Measurements from ENCODE around the gene LTBP2.
A peak's percentile ranks its signal among the peaks of the same experiment; 100 is the strongest.

LTBP2 gene

GRCh38 chr14:74637178-74637550, 25.1 kb upstream of the LTBP2 start:
- DNase-seq, result no peak

GRCh38 chr14:74636424-74637177, 24.6 kb upstream of the LTBP2 start:
- DNase-seq, result no peak

- DNase-seq, result no peak
Observed at GRCh38 chr14:74635847-74636246, 23.8 kb upstream of the LTBP2 start.

DNA sequence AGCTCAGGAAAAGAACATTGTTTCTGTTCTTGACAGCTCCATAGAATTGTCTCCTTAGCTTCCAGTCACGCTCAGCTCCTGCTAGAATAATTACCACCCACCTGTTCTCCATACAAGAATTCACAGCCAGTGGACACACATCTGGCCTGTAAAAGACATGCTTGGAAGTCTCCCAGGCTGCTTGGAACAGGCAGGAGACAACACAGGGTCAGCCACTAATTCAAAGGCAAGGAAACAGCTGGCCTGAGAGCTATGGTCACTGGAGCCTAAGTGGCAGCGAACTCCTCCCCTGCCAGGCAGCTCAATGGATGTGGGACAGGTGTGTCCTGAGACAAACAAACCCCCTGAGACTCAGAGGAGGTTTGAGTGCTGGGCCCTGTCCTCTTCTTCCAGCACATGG, 22.9 kb upstream of the LTBP2 start:
- no peak for DNase-seq

GRCh38 chr14:74634481-74634880, 22.4 kb upstream of the LTBP2 start:
- DNase-seq, result peak; percentile 50

DNA sequence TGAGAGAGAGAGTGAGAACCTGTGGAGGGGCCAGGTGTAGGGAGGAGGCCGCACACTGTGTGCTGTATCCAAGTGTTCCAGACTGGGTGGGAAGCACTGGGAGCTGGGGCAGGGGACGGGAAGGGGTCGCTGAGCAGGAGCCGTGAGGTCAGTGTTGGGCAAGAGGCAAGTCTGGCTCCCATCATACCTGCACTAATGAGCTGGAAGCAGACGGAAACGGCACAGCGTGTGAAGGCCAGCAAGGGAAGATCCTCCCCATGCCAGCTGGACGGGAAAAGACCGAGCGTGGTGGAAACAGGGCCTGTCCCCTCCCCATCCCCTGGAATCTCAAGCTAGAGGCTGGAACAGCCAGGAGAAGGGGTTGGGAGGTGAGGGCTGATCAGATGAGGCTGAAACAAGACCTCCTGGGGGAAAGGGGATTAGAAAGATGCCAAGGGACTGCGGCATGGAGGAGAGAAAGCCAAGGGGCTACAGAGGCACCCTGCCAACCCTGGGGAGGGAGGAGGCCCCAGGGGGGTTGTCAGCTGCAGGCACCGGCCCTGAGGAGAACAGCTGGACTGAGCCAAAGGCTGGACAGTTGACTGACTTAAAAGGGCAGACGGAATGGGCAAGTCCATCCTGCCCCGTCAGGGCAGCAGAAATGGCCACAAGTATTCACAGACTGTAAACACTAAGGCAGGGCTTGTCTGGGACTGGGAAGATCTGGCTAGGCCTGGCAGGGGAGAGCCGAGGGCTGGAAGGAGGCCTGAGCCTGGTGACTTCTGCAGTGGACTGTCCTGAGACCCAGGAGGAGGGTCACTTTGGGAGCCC, 19.0 kb upstream of the LTBP2 start:
- DNase-seq, result no peak

DNA sequence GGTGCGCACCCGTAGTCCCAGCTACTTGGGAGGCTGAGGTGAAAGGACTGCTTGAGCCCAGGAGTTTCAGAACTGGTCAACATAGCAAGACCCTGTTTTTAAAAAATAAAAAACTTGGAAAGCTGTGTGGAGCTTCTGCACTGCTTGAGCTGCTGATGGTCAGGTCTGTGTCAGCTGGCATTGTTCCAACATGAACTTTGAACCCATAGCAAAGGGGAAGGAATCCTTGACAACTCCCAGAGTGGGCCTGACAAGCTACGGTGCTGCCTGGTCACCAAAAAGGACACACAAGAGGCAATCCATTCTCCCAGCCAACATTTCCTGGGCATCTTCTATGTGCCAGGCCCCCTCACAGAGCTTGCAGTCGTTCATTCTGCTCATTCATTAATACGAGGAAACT, 16.4 kb upstream of the LTBP2 start:
- no peak for DNase-seq

DNA sequence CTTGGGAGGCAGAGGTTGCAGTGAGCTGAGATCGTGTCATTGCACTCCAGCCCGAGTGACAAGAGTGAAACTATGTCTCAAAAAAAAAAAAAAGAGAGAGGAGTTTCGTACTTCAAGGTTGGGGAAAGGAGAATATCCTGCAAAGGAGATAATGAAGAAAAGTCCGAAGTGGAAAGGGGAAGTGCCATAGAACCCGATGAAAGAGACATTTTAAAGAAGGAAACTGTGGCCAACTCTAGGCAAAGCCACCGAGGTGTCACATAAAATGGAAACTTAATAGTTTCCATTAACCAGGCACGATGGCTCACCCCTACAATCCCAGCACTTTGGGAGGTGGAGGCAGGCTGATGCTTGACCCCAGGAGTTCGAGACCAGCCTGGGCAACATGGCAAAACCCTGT, 15.0 kb upstream of the LTBP2 start:
- DNase-seq, result no peak

DNA sequence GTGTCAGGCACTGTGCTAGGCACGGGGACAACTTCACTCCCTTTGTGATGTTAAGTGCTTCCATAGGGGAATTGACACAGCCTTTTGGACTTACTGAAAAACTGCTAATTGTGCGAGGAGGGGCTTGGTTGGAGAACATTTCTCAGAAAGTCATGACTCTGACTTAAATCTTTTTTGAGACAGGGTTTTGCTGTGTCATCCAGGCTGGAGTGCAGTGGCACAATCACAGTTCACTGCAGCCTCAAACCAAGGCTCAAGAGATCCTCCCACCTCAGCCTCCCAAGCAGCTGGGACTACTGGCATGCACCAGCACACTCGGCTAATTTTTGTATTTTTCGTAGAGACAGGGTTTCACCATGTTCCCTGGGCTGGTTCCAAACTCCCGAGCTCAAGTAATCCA, 10.2 kb upstream of the LTBP2 start:
- no peak for DNase-seq

GRCh38 chr14:74621556-74621955, 9.5 kb upstream of the LTBP2 start:
- no peak for DNase-seq

DNA sequence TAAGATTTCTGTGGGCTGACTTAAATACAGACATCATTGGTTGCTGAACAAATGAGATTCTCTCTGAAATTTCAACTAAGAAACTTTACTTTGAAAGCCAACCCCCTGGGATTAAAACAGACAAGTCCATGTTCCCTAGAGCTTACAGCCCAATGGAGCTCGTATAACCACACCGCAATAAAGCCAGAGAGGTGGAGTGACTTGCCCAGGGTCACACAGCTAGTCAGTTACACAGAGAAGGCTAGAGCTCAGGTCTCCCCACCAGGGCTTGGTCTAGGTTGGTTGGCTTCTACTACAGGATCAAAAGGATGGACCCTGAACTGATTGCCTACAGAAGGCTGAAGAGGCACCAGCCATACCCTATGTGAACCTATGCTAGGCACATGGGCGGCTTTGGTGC, 8.9 kb upstream of the LTBP2 start:
- no peak for DNase-seq

- no peak for DNase-seq
Observed at GRCh38 chr14:74620497-74620921, 8.5 kb upstream of the LTBP2 start.

GRCh38 chr14:74619672-74620131, 7.7 kb upstream of the LTBP2 start:
- DNase-seq, result no peak

DNA sequence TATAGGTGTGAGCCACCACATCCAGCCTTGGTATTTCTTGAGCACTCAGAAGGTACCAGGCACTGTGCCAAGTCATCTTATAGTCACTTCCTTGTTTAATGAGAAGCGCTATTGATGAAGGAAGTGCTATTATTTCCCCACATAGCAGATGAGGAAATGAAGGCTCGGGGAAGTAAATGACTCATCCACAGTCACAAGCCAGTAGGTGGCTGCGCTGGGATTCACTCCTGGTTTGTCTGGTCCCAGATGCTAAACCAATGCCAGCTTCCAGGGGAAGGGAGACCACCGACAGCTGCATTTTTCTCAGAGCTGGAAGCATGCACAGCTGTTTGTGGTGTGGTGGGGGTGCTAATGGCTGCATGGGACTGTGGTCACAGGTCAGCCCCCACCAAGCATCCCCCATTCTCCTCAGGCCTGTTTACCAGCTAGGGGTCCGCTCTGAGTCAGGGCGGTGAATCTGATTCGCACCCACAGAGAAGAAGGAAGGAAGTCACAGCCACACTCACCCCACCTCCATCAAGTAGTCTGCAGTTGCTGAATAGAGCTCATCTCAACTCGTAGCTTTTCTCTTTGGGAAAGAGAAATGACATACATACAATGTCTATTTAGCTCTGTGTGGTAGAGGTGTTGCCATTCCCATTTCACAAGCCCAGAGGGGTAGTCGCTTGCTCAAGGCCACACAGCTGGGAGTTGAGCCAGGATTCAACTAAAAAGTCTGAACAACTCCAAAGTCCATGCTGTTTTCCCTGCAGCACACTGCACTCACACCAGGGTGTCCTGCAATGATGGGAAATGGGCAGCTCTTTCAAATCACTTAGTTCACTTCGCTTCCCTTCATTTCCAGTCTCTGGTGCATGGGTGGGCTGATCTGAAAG, 6.3 kb upstream of the LTBP2 start:
- no peak for DNase-seq

DNA sequence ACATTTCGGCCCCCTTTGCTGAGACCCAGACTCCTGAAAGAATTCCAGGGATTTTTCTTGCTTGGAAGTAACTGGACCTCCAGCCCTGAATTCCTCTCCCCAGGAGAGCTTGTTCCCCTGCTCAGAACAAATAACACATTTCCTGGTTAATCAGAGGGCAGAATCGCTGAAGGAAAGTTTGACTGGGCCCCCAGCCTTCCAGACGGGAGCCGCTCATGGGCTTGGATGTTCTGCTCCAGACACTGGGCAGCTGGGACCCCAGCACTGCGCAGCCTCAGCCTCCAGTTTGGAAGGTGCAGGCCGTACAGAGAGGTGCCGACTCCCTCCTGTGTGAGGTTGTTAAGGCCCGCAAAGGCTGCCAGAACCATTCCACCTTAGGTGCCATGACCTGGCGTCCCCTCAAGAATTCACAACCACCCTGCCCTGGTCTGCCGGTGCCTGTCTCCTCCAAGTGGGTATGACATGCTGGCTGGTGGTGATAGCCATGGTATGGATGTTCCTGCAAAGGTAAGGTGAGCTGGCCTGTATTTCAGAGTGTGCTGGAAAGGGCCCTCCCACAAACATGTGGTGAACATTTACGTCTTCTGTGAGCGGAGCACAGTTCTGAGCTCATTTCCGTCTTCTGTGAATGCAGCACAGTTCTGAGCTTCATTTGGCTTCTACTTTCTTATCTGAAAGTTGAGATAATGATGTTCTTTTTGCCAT, 5.1 kb upstream of the LTBP2 start:
- no peak for DNase-seq

GRCh38 chr14:74616507-74616906, 4.5 kb upstream of the LTBP2 start:
- DNase-seq, result no peak

- no peak for DNase-seq
Observed at GRCh38 chr14:74615735-74616134, 3.7 kb upstream of the LTBP2 start.

DNA sequence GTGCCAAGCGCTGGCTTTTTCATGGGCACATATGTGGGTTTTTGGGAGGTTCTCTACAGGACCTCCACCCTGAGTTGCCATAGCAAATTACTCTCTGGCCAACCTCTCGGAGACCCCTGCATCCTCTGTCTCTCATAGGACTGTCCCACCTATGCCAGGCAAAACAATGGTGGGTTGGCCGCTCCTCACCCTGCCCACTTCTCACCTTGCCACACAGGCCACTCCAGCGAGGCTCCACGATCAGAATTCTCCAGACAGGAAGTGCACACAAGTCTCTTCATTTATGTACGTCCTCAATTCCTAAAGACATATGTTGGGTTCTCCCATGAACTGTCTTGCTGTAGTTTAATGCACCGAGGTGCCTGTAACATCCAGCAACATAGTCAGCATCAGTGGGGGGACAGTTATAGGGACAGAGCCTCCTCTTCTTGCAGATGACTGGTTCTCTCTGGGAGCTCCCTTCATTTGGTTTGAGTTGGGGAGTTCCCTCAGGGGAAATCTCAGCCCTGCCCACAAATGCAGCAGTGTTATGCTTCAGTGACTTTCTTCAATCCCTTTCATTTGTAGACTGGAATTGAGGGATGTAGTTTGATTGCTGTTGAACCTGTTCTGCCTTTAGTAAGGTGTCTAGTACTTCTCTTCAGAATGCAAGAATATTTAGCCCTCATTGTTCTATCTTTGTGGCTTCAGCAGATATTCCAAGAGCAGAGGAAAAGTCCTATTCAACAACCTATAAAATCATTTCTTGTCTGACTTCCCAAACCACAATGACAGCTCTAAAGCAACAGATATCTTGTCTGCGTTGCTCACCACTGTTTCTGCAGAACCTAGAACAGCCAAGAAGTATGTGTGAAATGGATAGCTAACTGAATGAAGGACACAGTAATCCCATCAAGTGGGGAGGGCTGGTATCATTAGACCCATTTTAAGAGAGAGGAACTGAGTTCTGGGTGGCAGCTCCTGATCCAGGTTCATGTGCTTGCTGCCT, 2.8 kb upstream of the LTBP2 start:
- no peak for DNase-seq

- DNase-seq, result no peak
Observed at GRCh38 chr14:74613211-74613914, 1.3 kb upstream of the LTBP2 start.

DNA sequence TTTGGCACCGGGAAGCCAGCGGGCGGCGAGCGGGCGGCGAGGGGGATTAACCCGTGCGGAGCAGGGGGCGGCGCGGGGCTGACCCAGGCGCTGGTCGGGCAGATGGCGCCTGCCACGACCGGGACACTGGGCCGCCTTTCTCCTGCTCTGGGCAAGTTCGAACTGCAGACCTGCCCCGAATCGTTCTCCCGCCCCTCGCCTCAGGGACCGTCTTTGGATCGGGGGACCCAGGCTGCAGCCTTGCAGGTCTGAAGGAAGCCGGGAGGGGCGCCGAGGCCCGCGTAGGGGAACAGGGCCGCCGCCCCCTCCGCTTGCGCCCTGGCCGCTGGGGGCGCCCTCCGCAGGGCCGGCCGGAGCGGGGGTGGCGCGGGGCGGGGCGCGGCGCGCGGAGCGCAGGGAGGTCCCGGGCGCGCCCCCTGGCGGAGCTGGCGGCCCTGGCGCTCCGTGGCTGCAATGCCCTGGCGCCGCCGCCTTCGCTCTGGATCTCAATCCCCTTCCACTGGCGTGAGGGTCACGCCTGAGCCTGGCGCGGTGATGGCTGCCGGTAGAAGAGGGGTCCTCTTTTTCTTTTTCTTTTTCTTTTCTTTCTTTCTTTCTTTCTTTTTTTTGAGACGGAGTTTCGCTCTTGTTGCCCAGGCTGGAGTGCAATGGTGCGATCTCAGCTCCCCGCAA, 449 bp upstream of the LTBP2 start:
- DNase-seq, result peak; percentile 85

All from NCI-H1694 (cell line).